ENCODE data around the gene PPHLN1.

The PPHLN1 gene

GRCh38 chr12:42484996-42485395 is 159.0 kb downstream of the PPHLN1 start:
- no peak for FAIRE-seq

- no peak for FAIRE-seq
Measured at GRCh38 chr12:42485823-42486222, 159.9 kb downstream of the PPHLN1 start.

- FAIRE-seq, result no peak
Measured at GRCh38 chr12:42486407-42486806, 160.4 kb downstream of the PPHLN1 start.

GRCh38 chr12:42490261-42490842 is 164.4 kb downstream of the PPHLN1 start:
- no peak for FAIRE-seq

All from colon (tissue), 2 donors.